Mucosa of descending colon (tissue), 3 donors: ENCODE results near the gene PGAP3. TPM values are rescaled to one million over a fixed set of nuclear protein-coding genes. Genes with fewer than 3 reads are reported as not detected.

Experiments
- ATAC-seq: fragments of 200-7000 bp; cut with Tn5 transposase; one replicate; pipeline ENCODE4 v1.9.1; 2020; ENCODE audit warnings: mild to moderate bottlenecking, moderate library complexity
- DNase-seq, 3 donors: peaks; one replicate each; pipeline ENCODE4 v3.0.0-alpha.2; 2020
- H3K36me3 ChIP-seq: fragments of 200-600 bp; one replicate; pipeline ENCODE4 v1.8.0; 2021; ENCODE audit warnings: low read depth, mild to moderate bottlenecking
- H3K4me1 ChIP-seq: fragments of 200-600 bp; one replicate; pipeline ENCODE4 v1.8.0; 2021; ENCODE audit warnings: low read depth, mild to moderate bottlenecking
- H3K4me3 ChIP-seq: fragments of 200-600 bp; one replicate; pipeline ENCODE4 v1.8.0; 2021; ENCODE audit warnings: mild to moderate bottlenecking
- H3K9me3 ChIP-seq: fragments of 200-600 bp; one replicate; pipeline ENCODE4 v1.8.0; 2021; ENCODE audit warnings: mild to moderate bottlenecking
- CTCF ChIP-seq: fragments of 200-600 bp; IDR thresholded peaks from one replicate; pipeline ENCODE4 v1.8.0; 2022; ENCODE audit warnings: antibody characterized with exemption, mild to moderate bottlenecking
- intact Hi-C, 2 donors: fragments of 100-400 bp; cut with DNase I in 1 of 2; cut with micrococcal nuclease in 1 of 2; formaldehyde crosslinking; loops; one replicate each; pipeline versions ENCODE4 v1.11.0 to v1.11.1; 2022; cut with DNase I, micrococcal nuclease
- total RNA-seq, 3 donors: library from RNA; stranded (reverse); fragmentation: NEBNext Ultra II Directional in 2 of 3; extraction: Animal tissue kit (Norgen Biotek cat#: 25700) in 2 of 3; gene quantifications; one replicate each; pipeline versions ENCODE4 v1.2.1 to v1.2.4, GENCODE V29; 2021 to 2023
- donor health status: DM: no; HTN: no; CAD: no; lungs with moderate emphysema.
- donor health status: DM: no; HTN: no; CAD: no.
- donor health status: DM: no; HTN: yes; CAD: no.

The PGAP3 gene
- total RNA-seq, 3 donors from 2014 or later = 27.7 to 74.6 (median 47.9) TPM

- DNase-seq (no peak), ATAC-seq (no peak)
- Histone ChIP-seq H3K4me1 (peaks cover 25% of the 10 kb centered on the region), H3K36me3 (peaks cover 4% of the 10 kb centered on the region), H3K4me3 (no peak overlapping the region), H3K9me3 (no peaks in the 10 kb centered on the region)
- no peak for TF ChIP-seq CTCF
- intact Hi-C loops = no loop called here
These were observed 22.4 kb upstream of the PGAP3 start for GRCh38 chr17:39709998-39710964.

- Histone ChIP-seq H3K4me1 (peaks cover 33% of the 10 kb centered on the region), H3K9me3 (no peaks in the 10 kb centered on the region), H3K36me3 (peaks cover 4% of the 10 kb centered on the region), H3K4me3 (no peak overlapping the region)
- intact Hi-C loops = no loop called here
- no peak for TF ChIP-seq CTCF
- DNase-seq = no peak
- no peak for ATAC-seq
These were observed 21.6 kb upstream of the PGAP3 start for GRCh38 chr17:39709319-39709997.

GRCh38 chr17:39706921-39707337 lies 19.1 kb upstream of the PGAP3 start:
- H3K4me1 ChIP-seq = peaks cover 56% of the 10 kb centered on the region
- intact Hi-C loops = no loop called here
- TF ChIP-seq CTCF = no peak
- peak; percentile 78 for ATAC-seq
- peaks cover 1% of the 10 kb centered on the region for H3K36me3 ChIP-seq
- no peak overlapping the region for H3K4me3 ChIP-seq
- peak; percentile 70 to 84 (median 84) for DNase-seq
- H3K9me3 ChIP-seq = no peaks in the 10 kb centered on the region

- H3K4me3 ChIP-seq = no peak overlapping the region
- H3K36me3 ChIP-seq = no peaks in the 10 kb centered on the region
- TF ChIP-seq CTCF = no peak
- ATAC-seq (peak; percentile 6), DNase-seq (no peak)
- no peaks in the 10 kb centered on the region for H3K9me3 ChIP-seq
- peaks cover 60% of the 10 kb centered on the region for H3K4me1 ChIP-seq
- intact Hi-C loops = no loop called here
These were observed 18.5 kb upstream of the PGAP3 start for GRCh38 chr17:39706383-39706782.

GRCh38 chr17:39705786-39706348 lies 18.0 kb upstream of the PGAP3 start:
- ATAC-seq (peak; percentile 71), DNase-seq (peak; percentile 78 to 83 (median 79))
- no peak overlapping the region for H3K4me3 ChIP-seq
- no peak for TF ChIP-seq CTCF
- H3K4me1 ChIP-seq = peaks cover 60% of the 10 kb centered on the region
- no peaks in the 10 kb centered on the region for H3K36me3 ChIP-seq
- intact Hi-C loops = no loop called here
- H3K9me3 ChIP-seq = no peaks in the 10 kb centered on the region
